SK-N-SH (cell line): ENCODE measurements around the gene ASB15.

Experiments
- CTCF ChIP-seq: fragments of 200-600 bp; sonication (generic); IDR thresholded peaks from 2 replicates; pipeline ENCODE4 v1.6.1; 2017; ENCODE audit warnings: antibody characterized with exemption, mild to moderate bottlenecking, moderate library complexity
- EP300 ChIP-seq, 2 experiments: IDR thresholded peaks; 2 replicates each; pipeline versions ENCODE4 v1.4.0 to v1.6.1; 2012; ENCODE audit warnings: borderline replicate concordance in 1 of 2, low read depth in 1 of 2, low read length in 1 of 2
- EZH2phosphoT487 ChIP-seq: fragments of 200-600 bp; sonication (generic); IDR thresholded peaks from 2 replicates; pipeline ENCODE4 v1.6.1; 2017; ENCODE audit warnings: low read depth, mixed run types, mild to moderate bottlenecking, antibody characterized with exemption, moderate library complexity, borderline replicate concordance
- FOXJ3 ChIP-seq: sonication (generic); formaldehyde crosslinking; IDR thresholded peaks from 2 replicates; pipeline ENCODE4 v1.5.1; 2020; ENCODE audit warnings: mild to moderate bottlenecking, missing genetic modification reagents
- MAX ChIP-seq: IDR thresholded peaks from 2 replicates; pipeline ENCODE4 v1.4.0; 2012; ENCODE audit warnings: low read depth
- NFIC ChIP-seq: IDR thresholded peaks from 2 replicates; pipeline ENCODE4 v1.4.0; 2012; ENCODE audit warnings: borderline replicate concordance
- POLR2AphosphoS5 ChIP-seq: IDR thresholded peaks from 2 replicates; pipeline ENCODE4 v1.6.1; 2012; ENCODE audit warnings: low read depth, low read length
- REST ChIP-seq: IDR thresholded peaks from 2 replicates; pipeline ENCODE4 v1.6.1; 2012; ENCODE audit warnings: mild to moderate bottlenecking, low read depth, low read length, moderate library complexity
- SMC3 ChIP-seq: IDR thresholded peaks from 2 replicates; pipeline ENCODE4 v1.6.1; 2012; ENCODE audit warnings: low read depth, low read length, improper control_type of control experiment
- USF2 ChIP-seq: fragments of 150-350 bp; IDR thresholded peaks from 2 replicates; pipeline ENCODE4 v1.6.1; 2017; ENCODE audit warnings: antibody characterized with exemption, low read length, low read depth, borderline replicate concordance
- YY1 ChIP-seq: IDR thresholded peaks from 2 replicates; pipeline ENCODE4 v1.4.0; 2012; ENCODE audit warnings: low read depth, mild to moderate bottlenecking

- TF ChIP-seq CTCF = no peak
- TF ChIP-seq NFIC = no peak
- no peak for TF ChIP-seq SMC3
- TF ChIP-seq EP300 (IDR thresholded peaks at IDR 0.05; ENCODE audit: borderline replicate concordance in 1 of 2, low read depth in 1 of 2, low read length in 1 of 2) = no peak
- TF ChIP-seq USF2 = no peak
- TF ChIP-seq YY1 = no peak
- no peak for TF ChIP-seq POLR2AphosphoS5
- TF ChIP-seq FOXJ3 (CRISPR knock-in tag) = no peak
- TF ChIP-seq REST = no peak
- TF ChIP-seq EZH2phosphoT487 = no peak
- TF ChIP-seq MAX = no peak
Observed at GRCh38 chr7:123656544-123657303, 55.1 kb downstream of the ASB15 start.
